ENCODE results near the gene KRTAP9-3.
A peak's percentile ranks its signal among the peaks of the same experiment; 100 is the strongest.
"Not testable (repeated sequence)": the region's sequence is repeated elsewhere in the genome, so short reads cannot be mapped to it uniquely, and the experiment has no call there.

Gene KRTAP9-3

GRCh38 chr17:41226051-41226450, 6.2 kb upstream of the KRTAP9-3 start:
- DNase-seq (ENCODE audit: low read depth in 1 of 2, low spot score in 1 of 2): no peak
- in situ Hi-C loops (cut with HindIII; ENCODE audit: low pct_unique_long_range_greater_than_20kb, low sequenced_read_pairs): no loop called here
- TF ChIP-seq JUND (IDR thresholded peaks at IDR 0.05; ENCODE audit: low read depth): no peak

GRCh38 chr17:41226598-41227095, 5.6 kb upstream of the KRTAP9-3 start, which contains the start of gene KRTAP9-2:
KRTAP9-2 (plus strand) TSS chr17:41226648; CDS start chr17:41226655, 7 bp downstream.
- DNase-seq (ENCODE audit: low read depth in 1 of 2, low spot score in 1 of 2); in situ Hi-C loops (cut with HindIII; ENCODE audit: low pct_unique_long_range_greater_than_20kb, low sequenced_read_pairs): not testable (repeated sequence)

GRCh38 chr17:41230094-41230493, 2.2 kb upstream of the KRTAP9-3 start:
- DNase-seq (ENCODE audit: low read depth in 1 of 2, low spot score in 1 of 2): no peak
- in situ Hi-C loops (cut with HindIII; ENCODE audit: low pct_unique_long_range_greater_than_20kb, low sequenced_read_pairs): no loop called here
- TF ChIP-seq JUND (IDR thresholded peaks at IDR 0.05; ENCODE audit: low read depth): no peak

GRCh38 chr17:41231731-41232130, 518 bp upstream of the KRTAP9-3 start:
- in situ Hi-C loops (cut with HindIII; ENCODE audit: low pct_unique_long_range_greater_than_20kb, low sequenced_read_pairs): no loop called here
- TF ChIP-seq JUND (IDR thresholded peaks at IDR 0.05; ENCODE audit: low read depth): no peak
- DNase-seq (ENCODE audit: low read depth in 1 of 2, low spot score in 1 of 2): no peak

GRCh38 chr17:41237116-41237515, 4.9 kb downstream of the KRTAP9-3 start:
- in situ Hi-C loops (cut with HindIII; ENCODE audit: low pct_unique_long_range_greater_than_20kb, low sequenced_read_pairs); DNase-seq (ENCODE audit: low read depth in 1 of 2, low spot score in 1 of 2): not testable (repeated sequence)

GRCh38 chr17:41237949-41238437, 5.7 kb downstream of the KRTAP9-3 start, which contains the start of gene KRTAP9-8:
KRTAP9-8 (plus strand) TSS chr17:41237999; CDS start chr17:41238052, 53 bp downstream.
- in situ Hi-C loops (cut with HindIII; ENCODE audit: low pct_unique_long_range_greater_than_20kb, low sequenced_read_pairs); DNase-seq (ENCODE audit: low read depth in 1 of 2, low spot score in 1 of 2): not testable (repeated sequence)

- in situ Hi-C loops (cut with HindIII; ENCODE audit: low pct_unique_long_range_greater_than_20kb, low sequenced_read_pairs): not testable (repeated sequence)
- peak in 1 of 2 experiments; percentile 15 for DNase-seq (ENCODE audit: low read depth in 1 of 2, low spot score in 1 of 2)
These were observed 14.9 kb downstream of the KRTAP9-3 start for GRCh38 chr17:41246995-41247787.

GRCh38 chr17:41249637-41250240, 17.5 kb downstream of the KRTAP9-3 start, which contains the start of gene KRTAP9-4:
KRTAP9-4 (plus strand) TSS chr17:41249687; CDS start chr17:41249721, 34 bp downstream.
- in situ Hi-C loops (cut with HindIII; ENCODE audit: low pct_unique_long_range_greater_than_20kb, low sequenced_read_pairs); DNase-seq (ENCODE audit: low read depth in 1 of 2, low spot score in 1 of 2): not testable (repeated sequence)

GRCh38 chr17:41251261-41251660, 19.0 kb downstream of the KRTAP9-3 start:
- in situ Hi-C loops (cut with HindIII; ENCODE audit: low pct_unique_long_range_greater_than_20kb, low sequenced_read_pairs): no loop called here
- DNase-seq (ENCODE audit: low read depth in 1 of 2, low spot score in 1 of 2): no peak
- TF ChIP-seq JUND (IDR thresholded peaks at IDR 0.05; ENCODE audit: low read depth): no peak

- in situ Hi-C loops (cut with HindIII; ENCODE audit: low pct_unique_long_range_greater_than_20kb, low sequenced_read_pairs): no loop called here
- no peak for TF ChIP-seq JUND (IDR thresholded peaks at IDR 0.05; ENCODE audit: low read depth)
- no peak for DNase-seq (ENCODE audit: low read depth in 1 of 2, low spot score in 1 of 2)
These were observed 22.6 kb downstream of the KRTAP9-3 start for GRCh38 chr17:41254861-41255260.

GRCh38 chr17:41255381-41256290, 23.4 kb downstream of the KRTAP9-3 start, which contains the start of gene KRTAP9-9:
KRTAP9-9 (plus strand) TSS chr17:41255384.
- DNase-seq (ENCODE audit: low read depth in 1 of 2, low spot score in 1 of 2); in situ Hi-C loops (cut with HindIII; ENCODE audit: low pct_unique_long_range_greater_than_20kb, low sequenced_read_pairs): not testable (repeated sequence)

- no peak for DNase-seq (ENCODE audit: low read depth in 1 of 2, low spot score in 1 of 2)
- TF ChIP-seq JUND (IDR thresholded peaks at IDR 0.05; ENCODE audit: low read depth): no peak
- in situ Hi-C loops (cut with HindIII; ENCODE audit: low pct_unique_long_range_greater_than_20kb, low sequenced_read_pairs): no loop called here
These were observed 24.0 kb downstream of the KRTAP9-3 start for GRCh38 chr17:41256291-41256685.

Measured in T47D (cell line).